Fibroblast of skin of back (primary cell): ENCODE data around the gene ATG9B.
A peak's percentile ranks its signal among the peaks of the same experiment; 100 is the strongest.
"Not testable (repeated sequence)": the region's sequence is repeated elsewhere in the genome, so short reads cannot be mapped to it uniquely, and the experiment has no call there.

Experiments
- DNase-seq: peaks from one replicate; pipeline ENCODE4 v3.0.0-alpha.2; 2013

Gene ATG9B

GRCh38 chr7:151035902-151036301 lies 11.6 kb upstream of the ATG9B start:
- no peak for DNase-seq

GRCh38 chr7:151035026-151035717 lies 10.9 kb upstream of the ATG9B start:
- no peak for DNase-seq

- no peak for DNase-seq
These were observed 10.2 kb upstream of the ATG9B start for GRCh38 chr7:151034312-151035025.

- DNase-seq: no peak
These were observed 9.6 kb upstream of the ATG9B start for GRCh38 chr7:151033864-151034249.

GRCh38 chr7:151032936-151033863 lies 8.9 kb upstream of the ATG9B start:
- DNase-seq: no peak

- DNase-seq: no peak
These were observed 6.7 kb upstream of the ATG9B start for GRCh38 chr7:151031011-151031410.

GRCh38 chr7:151028948-151029501 lies 4.7 kb upstream of the ATG9B start:
- DNase-seq: no peak

GRCh38 chr7:151028131-151028947 lies 4.0 kb upstream of the ATG9B start, which contains the start of gene ABCB8:
Gene ABCB8 (plus strand): TSS chr7:151028450. CDS start chr7:151028516, 66 bp downstream.
- DNase-seq: peak; percentile 98

GRCh38 chr7:151027728-151028130 lies 3.4 kb upstream of the ATG9B start:
- DNase-seq: not testable (repeated sequence)

- DNase-seq: not testable (repeated sequence)
These were observed 2.8 kb upstream of the ATG9B start for GRCh38 chr7:151026771-151027727.

GRCh38 chr7:151025924-151026671 lies 1.8 kb upstream of the ATG9B start:
- DNase-seq: no peak

- no peak for DNase-seq
These were observed 1.1 kb downstream of the ATG9B start for GRCh38 chr7:151023232-151023631.

- DNase-seq: no peak
These were observed 4.1 kb downstream of the ATG9B start for GRCh38 chr7:151020231-151020630.

- DNase-seq: no peak
These were observed 5.2 kb downstream of the ATG9B start for GRCh38 chr7:151019130-151019447.

- DNase-seq: peak; percentile 53
These were observed 5.7 kb downstream of the ATG9B start for GRCh38 chr7:151018421-151019129.

- DNase-seq: peak; percentile 44
These were observed 6.3 kb downstream of the ATG9B start for GRCh38 chr7:151017953-151018420.

GRCh38 chr7:151017370-151017952 lies 6.8 kb downstream of the ATG9B start:
- no peak for DNase-seq

- DNase-seq: no peak
These were observed 7.4 kb downstream of the ATG9B start for GRCh38 chr7:151016942-151017341.

GRCh38 chr7:151016505-151016904 lies 7.8 kb downstream of the ATG9B start:
- DNase-seq: no peak
